ENCODE measurements around the gene PPID. TPM values are rescaled to one million over a fixed set of nuclear protein-coding genes. Genes with fewer than 3 reads are reported as not detected.

Gene PPID
- total and polyA plus RNA-seq, 9 of the 15 experiments (the other 6 are each of a cell fraction or from before 2014, with no cell fraction given): 46.5 to 160 (median 98.6) TPM

DNA sequence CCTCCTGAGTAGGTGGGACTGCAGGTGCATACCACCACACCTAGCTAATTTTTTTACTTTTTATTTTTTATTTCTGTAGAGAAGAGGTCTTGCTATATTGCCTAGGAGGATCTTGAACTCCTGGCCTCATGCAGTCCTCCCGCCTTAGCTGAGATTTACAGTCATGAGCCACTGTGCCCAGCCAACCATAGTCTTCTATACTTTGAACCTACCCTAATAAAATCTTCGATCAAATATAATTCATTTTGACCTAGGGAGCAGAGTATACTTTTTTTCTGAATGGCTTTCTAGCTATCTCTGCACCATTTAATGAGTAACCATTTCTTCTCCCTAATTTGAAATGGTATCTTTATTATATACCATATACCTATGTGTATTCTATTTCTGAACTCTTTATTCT, 44.4 kb downstream of the PPID start (continued):
- TF ChIP-seq, protein P1, sequence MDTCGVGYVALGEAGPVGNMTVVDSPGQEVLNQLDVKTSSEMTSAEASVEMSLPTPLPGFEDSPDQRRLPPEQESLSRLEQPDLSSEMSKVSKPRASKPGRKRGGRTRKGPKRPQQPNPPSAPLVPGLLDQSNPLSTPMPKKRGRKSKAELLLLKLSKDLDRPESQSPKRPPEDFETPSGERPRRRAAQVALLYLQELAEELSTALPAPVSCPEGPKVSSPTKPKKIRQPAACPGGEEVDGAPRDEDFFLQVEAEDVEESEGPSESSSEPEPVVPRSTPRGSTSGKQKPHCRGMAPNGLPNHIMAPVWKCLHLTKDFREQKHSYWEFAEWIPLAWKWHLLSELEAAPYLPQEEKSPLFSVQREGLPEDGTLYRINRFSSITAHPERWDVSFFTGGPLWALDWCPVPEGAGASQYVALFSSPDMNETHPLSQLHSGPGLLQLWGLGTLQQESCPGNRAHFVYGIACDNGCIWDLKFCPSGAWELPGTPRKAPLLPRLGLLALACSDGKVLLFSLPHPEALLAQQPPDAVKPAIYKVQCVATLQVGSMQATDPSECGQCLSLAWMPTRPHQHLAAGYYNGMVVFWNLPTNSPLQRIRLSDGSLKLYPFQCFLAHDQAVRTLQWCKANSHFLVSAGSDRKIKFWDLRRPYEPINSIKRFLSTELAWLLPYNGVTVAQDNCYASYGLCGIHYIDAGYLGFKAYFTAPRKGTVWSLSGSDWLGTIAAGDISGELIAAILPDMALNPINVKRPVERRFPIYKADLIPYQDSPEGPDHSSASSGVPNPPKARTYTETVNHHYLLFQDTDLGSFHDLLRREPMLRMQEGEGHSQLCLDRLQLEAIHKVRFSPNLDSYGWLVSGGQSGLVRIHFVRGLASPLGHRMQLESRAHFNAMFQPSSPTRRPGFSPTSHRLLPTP (IDR thresholded peaks at IDR 0.05; ENCODE audit: borderline replicate concordance, extremely low read depth, insufficient read length): no peak
- TF ChIP-seq NR4A1 (CRISPR knock-in tag; IDR thresholded peaks at IDR 0.05) (no peak), NR4A1 (tag; IDR thresholded peaks at IDR 0.05) (no peak)

DNA sequence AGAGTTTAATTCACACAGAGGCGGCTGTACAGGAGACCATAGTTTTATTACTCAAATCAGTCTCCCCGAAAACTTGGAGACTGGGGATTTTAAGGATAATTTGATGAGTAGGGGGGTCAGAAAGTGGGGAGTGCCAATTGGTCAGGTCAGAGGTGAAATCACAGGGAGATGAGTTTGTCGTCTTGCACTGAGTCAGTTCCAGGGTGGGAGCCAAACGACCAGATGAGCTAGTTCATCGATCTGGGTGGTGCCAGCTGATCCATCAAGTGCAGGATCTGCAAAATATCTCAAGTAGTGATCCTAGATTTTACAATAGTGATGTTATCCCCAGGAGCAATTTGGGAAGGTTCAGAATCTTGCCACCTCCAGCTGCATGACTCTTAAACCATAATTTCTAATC, 47.1 kb downstream of the PPID start:
- H3K27me3 ChIP-seq (ENCODE audit: control insufficient read depth in 2 of 2, insufficient read depth in 2 of 2, low read length in 2 of 2): no peaks in the 10 kb centered on the region
- WGBS (ENCODE audit: insufficient coverage, low coverage, missing lambda C conversion rate): 34% methylated on average over 5 of the region's 5 CpGs
- H3K79me2 ChIP-seq (ENCODE audit: control insufficient read depth, insufficient read depth, low read length): peaks cover 19% of the 10 kb centered on the region
- in situ Hi-C loops (cut with MboI) (no loop called here), intact Hi-C loops (cut with micrococcal nuclease) (no loop called here)
- peaks cover 6 to 8% of the 10 kb centered on the region in 2 experiments; a peak in 4 of 5 replicates for H3K4me1 ChIP-seq (replicated peaks in 1 of 2; ENCODE audit: control insufficient read depth in 2 of 2, insufficient read depth in 2 of 2, low read length in 2 of 2)
- no peak overlapping the region for H3K4me2 ChIP-seq (ENCODE audit: insufficient read depth, low read length)
- FAIRE-seq (no peak), ATAC-seq (no peak), DNase-seq (ENCODE audit: extremely low read depth in 1 of 4, low spot score in 3 of 4) (no peak)
- H3K9ac ChIP-seq (ENCODE audit: insufficient read depth in 1 of 2, low read depth in 2 of 2, low read length in 2 of 2): no peak overlapping the region
- H3K36me3 ChIP-seq (ENCODE audit: control insufficient read depth, insufficient read depth, low read length): no peaks in the 10 kb centered on the region
- H4K20me1 ChIP-seq (replicated peaks; ENCODE audit: control insufficient read depth, insufficient read depth, low read length): no peaks in the 10 kb centered on the region
- no peak overlapping the region for H3K4me3 ChIP-seq
- H3K9me3 ChIP-seq (replicated peaks; ENCODE audit: control insufficient read depth, insufficient read depth, low read depth, low read length): no peaks in the 10 kb centered on the region
- H3K27ac ChIP-seq (ENCODE audit: extremely low read depth, low read depth, low read length): no peak overlapping the region
- no peak overlapping the region for H2AFZ ChIP-seq (ENCODE audit: low read depth, low read length)
- H3K9me1 ChIP-seq (ENCODE audit: control insufficient read depth, insufficient read depth, low read length): no peaks in the 10 kb centered on the region
- ChIA-PET CTCF (ENCODE audit: low intra/inter-chr PET ratio) (no interaction called here), POLR2A (no interaction called here)
- no TSS peak for BruUV-seq (replicated peaks)
- TF ChIP-seq TAF15 (IDR thresholded peaks at IDR 0.05; ENCODE audit: low read depth, low read length) (no peak), KDM1A (IDR thresholded peaks at IDR 0.05) (no peak), BDP1 (IDR thresholded peaks at IDR 0.05; ENCODE audit: insufficient read depth, insufficient read length) (no peak), ZNF780A (CRISPR knock-in tag; IDR thresholded peaks at IDR 0.05) (no peak), SIRT6 (IDR thresholded peaks at IDR 0.05; ENCODE audit: low read depth, low read length) (no peak), ZNF316 (IDR thresholded peaks at IDR 0.05) (no peak), KDM2B (CRISPR knock-in tag; IDR thresholded peaks at IDR 0.05) (no peak), MAFG (tag; conservative IDR thresholded peaks at IDR 0.05) (no peak), NCOA6 (IDR thresholded peaks at IDR 0.05) (no peak), NFATC3 (IDR thresholded peaks at IDR 0.05) (no peak), SMAD2 (IDR thresholded peaks at IDR 0.05; ENCODE audit: low read depth, low read length) (no peak)
- TF ChIP-seq, protein P2, sequence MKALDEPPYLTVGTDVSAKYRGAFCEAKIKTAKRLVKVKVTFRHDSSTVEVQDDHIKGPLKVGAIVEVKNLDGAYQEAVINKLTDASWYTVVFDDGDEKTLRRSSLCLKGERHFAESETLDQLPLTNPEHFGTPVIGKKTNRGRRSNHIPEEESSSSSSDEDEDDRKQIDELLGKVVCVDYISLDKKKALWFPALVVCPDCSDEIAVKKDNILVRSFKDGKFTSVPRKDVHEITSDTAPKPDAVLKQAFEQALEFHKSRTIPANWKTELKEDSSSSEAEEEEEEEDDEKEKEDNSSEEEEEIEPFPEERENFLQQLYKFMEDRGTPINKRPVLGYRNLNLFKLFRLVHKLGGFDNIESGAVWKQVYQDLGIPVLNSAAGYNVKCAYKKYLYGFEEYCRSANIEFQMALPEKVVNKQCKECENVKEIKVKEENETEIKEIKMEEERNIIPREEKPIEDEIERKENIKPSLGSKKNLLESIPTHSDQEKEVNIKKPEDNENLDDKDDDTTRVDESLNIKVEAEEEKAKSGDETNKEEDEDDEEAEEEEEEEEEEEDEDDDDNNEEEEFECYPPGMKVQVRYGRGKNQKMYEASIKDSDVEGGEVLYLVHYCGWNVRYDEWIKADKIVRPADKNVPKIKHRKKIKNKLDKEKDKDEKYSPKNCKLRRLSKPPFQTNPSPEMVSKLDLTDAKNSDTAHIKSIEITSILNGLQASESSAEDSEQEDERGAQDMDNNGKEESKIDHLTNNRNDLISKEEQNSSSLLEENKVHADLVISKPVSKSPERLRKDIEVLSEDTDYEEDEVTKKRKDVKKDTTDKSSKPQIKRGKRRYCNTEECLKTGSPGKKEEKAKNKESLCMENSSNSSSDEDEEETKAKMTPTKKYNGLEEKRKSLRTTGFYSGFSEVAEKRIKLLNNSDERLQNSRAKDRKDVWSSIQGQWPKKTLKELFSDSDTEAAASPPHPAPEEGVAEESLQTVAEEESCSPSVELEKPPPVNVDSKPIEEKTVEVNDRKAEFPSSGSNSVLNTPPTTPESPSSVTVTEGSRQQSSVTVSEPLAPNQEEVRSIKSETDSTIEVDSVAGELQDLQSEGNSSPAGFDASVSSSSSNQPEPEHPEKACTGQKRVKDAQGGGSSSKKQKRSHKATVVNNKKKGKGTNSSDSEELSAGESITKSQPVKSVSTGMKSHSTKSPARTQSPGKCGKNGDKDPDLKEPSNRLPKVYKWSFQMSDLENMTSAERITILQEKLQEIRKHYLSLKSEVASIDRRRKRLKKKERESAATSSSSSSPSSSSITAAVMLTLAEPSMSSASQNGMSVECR (CRISPR knock-in tag; IDR thresholded peaks at IDR 0.05): no peak
